HG02623 (cell line): ENCODE measurements around the gene NBEA.
"Not testable (repeated sequence)": the region's sequence is repeated elsewhere in the genome, so short reads cannot be mapped to it uniquely, and the experiment has no call there.

Experiments used
- ATAC-seq: cut with Tn5 transposase; IDR thresholded peaks from one replicate; pipeline ENCODE4 v1.9.1; 2021; ENCODE audit warnings: moderate library complexity; ENCODE audit not compliant: unreplicated experiment

NBEA gene

DNA sequence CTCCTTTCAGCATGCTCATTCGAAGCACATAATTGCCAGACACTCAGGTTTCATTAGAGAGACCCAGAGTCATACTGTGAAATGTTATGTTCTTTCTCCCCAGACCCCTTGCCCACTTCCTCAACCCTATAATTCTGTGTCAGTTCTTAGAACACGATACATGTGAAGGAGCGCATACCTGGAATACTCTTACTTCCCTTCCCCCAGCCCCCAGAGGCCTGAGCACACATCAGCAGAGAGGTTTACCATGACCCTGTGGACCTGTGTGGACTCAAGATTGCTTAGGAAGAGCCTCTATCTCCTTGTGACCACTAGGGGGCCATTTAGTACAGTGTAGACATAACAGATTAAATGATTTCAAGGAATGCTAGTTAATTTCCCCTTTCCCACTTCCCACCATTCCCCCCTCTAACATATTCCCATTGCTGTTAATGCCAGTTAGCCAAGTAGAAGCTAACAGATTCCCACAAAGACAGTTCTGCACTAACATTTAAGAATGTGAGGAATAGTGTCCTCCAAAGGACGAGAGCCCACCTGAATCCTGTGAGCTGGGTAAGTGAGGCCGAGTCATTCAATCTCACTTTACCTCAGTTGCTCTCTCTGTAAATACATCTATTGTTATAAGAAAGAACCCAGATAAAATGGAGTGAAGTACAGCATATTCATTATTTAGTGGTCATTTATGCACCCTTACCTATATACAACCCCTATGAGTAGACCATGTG is 688.6 kb downstream of the NBEA start:
- peak; percentile 81 for ATAC-seq

GRCh38 chr13:35631666-35632065 is 689.6 kb downstream of the NBEA start:
- no peak for ATAC-seq

DNA sequence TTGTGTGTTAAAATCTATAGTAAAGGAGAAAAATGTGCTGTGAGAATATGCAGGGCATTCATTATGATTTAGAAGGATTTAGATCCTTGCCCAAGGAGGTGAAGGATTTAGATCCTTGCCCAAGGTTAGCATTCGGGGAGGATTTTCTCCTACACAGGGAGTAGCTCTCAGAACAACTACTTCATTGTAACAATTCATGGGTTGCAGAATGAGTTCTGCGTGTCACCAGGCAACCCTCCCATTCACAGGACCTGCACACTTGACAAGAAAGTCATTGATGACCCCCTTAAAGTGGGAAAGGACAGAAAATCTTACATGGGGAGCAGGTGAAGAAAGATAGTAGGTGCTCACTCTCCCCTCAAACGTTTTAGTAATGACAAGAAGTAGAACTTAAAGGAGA is 701.6 kb downstream of the NBEA start:
- no peak for ATAC-seq

DNA sequence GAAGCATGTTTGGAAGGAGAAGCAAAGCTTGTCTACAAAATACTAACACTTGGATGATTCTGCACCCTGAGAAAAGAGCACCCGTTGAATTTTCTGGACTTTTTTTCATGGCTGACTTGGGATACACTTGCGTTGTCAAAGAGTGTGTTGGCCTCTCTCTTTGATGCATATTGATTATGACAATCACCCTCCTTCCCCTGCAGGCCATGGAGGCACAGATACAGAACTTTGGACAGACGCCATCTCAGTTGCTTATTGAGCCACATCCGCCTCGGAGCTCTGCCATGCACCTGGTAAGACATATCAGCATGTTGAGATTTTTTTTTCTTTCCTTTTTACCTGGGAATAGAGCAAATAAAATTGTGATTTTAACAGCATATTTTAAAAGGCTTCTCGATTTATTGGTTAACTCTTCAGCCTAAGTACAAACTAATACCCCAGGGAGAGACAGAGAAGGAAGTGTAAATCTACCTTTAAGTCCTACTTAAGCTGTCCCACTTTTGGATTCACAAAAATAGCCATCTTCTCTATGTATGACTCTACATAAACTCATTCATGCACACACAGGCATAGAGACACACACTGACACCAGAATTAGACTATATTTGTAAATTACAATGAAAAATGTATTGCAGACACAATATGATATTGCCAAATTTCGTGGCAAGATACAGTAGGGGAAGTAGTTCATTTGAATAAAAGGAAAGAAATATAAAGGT is 704.1 kb downstream of the NBEA start:
- no peak for ATAC-seq

DNA sequence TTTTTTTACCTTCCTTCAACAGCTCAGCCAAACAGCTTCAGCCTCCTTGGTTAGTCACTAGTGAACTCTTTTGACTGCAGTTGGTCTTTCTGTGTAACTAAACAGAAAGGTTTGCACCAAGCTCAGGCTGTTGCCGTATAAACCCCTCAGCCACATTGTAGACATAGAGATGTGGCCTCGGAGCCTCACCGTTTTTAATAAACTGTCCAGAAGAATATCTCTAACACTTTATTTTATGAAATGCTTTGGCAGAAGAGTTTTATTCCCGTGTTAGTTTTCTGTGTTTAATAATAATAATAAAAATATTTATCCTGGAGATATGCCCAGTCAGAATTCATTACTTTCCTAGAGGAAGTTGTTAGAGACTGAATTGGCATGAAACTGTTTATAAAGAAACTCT is 706.1 kb downstream of the NBEA start:
- no peak for ATAC-seq

DNA sequence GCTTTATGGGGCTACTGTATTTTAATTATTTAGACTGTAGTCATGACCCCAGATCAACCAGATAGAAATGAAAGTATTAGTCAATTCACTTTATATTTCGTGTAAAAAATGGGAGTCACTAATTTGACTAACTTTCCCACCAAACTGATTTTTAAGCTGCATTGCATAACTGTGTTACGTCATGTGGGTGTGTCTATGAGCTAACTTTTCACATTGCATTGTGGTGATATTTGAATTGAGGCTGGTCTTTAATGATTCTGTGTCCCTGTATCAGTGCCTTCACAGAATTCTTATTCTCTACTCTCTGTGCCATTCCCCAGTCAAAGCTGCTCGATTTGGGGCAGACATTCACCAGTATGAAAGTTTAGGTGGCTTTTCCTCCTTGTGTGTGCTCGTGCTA is 707.1 kb downstream of the NBEA start:
- ATAC-seq: no peak

DNA sequence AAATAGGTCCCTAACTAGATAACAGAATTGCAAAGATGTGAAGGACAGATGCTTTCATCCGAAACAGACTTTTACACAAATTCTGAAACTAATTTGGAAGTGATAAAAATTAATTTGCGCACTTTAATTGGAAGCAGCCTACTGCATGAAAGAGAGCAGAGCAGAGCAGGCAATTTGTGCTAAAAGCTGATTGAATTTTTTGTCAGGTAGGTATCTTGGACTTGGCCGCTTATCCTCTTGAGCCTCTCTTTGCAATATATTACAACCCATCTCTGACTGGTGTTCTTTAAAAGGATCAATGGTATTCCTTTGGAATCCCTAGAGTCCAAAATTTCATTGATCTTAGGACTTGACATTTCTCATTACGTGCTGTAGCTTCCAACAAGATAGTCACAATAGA is 717.7 kb downstream of the NBEA start:
- no peak for ATAC-seq

GRCh38 chr13:35664747-35665146 is 722.7 kb downstream of the NBEA start:
- no peak for ATAC-seq

DNA sequence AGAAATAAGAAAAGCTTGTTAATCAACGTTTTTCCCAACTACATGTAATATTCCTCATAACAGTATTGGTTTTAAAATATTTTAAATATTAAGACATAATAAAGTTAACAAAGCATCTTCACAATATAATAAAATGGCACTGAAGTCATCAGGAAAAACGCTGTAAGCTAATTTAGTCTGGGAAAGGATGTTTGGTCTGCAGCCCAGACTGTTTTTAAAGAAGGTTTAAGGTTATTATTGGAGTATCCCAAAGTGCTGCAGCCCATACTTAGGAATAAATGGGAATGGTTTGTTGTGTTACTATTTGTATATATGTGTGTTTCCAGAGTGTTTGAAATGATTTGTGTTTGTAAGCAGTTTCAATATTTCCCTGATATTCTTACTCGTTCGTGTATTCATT is 727.3 kb downstream of the NBEA start:
- no peak for ATAC-seq

DNA sequence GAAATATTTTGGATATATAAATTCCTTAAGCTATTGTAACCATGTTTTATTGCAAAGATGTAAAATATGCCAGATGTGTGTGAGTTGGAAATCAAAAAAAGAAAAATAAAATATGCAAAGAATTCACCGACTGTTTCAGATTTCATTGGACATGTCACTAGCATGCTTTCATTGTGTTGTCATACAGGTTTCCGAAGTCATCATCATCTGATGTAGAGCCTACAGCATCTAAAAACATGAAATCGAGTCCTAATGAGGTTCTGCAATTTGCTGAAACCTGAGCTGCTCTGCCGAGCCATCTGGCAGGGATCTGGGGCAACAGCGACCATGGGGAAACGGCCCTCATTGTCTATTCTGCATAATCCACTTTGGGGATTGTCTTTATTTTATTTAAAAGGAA is 730.5 kb downstream of the NBEA start:
- ATAC-seq: no peak

- no peak for ATAC-seq
Measured at GRCh38 chr13:35675651-35676050, 733.6 kb downstream of the NBEA start.

DNA sequence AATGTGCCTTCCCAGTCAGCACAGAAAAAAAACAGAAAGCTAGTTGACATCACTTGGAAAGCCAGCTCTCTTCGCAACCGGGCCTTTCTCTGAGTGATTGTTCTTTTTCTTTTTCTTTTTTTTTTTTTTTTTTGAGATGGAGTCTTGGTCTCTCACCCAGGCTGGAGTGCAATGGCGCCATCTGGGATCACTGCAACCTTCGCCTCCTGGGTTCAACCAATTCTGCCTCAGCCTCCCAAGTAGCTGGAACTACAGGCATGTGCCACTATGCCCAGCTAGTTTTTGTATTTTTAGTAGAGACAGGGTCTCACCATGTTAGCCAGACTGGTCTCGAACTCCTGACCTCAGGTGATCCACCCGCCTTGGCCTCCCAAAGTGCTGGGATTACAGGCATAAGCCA is 735.8 kb downstream of the NBEA start:
- not testable (repeated sequence) for ATAC-seq

GRCh38 chr13:35681685-35682084 is 739.6 kb downstream of the NBEA start:
- ATAC-seq: no peak

- ATAC-seq: no peak
Measured at GRCh38 chr13:35684432-35684831, 742.4 kb downstream of the NBEA start.

DNA sequence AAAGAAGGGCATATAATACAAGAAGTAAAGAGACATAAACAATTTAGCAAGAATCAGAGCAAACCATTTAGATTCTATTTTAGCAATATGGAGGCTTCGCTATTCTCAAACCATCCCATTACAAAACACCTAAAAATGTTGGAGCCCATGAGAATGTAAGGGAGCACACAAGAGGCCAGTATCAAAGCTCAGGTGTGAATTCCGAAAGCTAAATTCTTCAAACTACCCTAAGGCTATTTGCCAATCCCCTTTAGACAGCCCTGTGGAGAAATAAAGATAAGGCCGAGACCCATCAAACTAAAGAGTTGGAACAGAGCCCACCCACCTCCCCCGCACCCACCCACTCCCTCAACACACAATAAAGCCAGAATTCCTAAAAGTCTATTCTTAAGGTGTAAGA is 745.3 kb downstream of the NBEA start:
- ATAC-seq: no peak

GRCh38 chr13:35690581-35691207 is 748.6 kb downstream of the NBEA start:
- ATAC-seq: no peak

- no peak for ATAC-seq
Measured at GRCh38 chr13:35693134-35693784, 751.2 kb downstream of the NBEA start.

DNA sequence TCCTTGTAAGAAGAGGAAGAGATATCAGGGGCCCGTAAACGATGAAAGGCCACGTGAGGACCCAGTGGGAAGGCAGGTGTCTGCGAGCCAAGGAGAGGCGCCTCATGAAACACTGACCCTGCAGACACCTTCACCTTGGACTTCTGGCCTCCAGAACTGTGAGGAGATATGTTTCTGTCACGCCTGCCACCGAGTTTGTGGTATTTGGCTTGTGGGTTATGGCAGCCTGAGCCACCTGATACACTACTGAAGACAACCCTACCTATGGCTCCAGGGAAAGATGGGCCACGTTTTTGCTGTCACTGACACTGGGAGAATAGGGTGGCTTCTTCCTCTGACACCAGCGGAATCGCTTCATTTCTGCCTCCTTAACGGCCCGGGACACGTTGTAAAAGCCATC is 752.0 kb downstream of the NBEA start:
- ATAC-seq: no peak

GRCh38 chr13:35694549-35695447 is 752.7 kb downstream of the NBEA start:
- ATAC-seq: no peak

DNA sequence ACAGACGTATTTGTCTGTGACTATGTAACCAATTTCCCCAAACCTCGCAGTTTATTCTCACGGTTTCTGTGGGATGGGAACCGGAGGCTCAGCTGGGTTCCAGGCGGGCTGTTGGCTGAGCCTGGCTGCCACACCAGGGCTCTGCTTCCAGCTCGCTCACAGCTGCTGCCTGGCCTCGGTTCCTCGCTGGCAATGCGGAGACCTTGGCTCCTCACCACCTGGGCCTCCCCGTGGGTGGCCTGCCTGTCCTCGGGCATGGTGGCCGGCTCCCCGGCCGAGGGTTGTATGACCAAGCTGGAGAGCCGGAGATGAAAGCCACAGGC is 753.3 kb downstream of the NBEA start:
- no peak for ATAC-seq

GRCh38 chr13:35697186-35697730 is 755.2 kb downstream of the NBEA start:
- no peak for ATAC-seq
